Fibroblast of the aortic adventitia (primary cell): ENCODE data around the gene TRMU. TPM values are rescaled to one million over a fixed set of nuclear protein-coding genes. Genes with fewer than 3 reads are reported as not detected.

ENCODE experiments used
- DNase-seq: peaks from one replicate; pipeline ENCODE4 v3.0.0-alpha.2; 2010; ENCODE audit warnings: low read depth
- H3K4me3 ChIP-seq: 2 replicates; pipeline ENCODE4 v1.5.1; 2011; ENCODE audit warnings: low read depth, mild to moderate bottlenecking, control low read depth, low read length, moderate library complexity
- CTCF ChIP-seq: IDR thresholded peaks from 2 replicates; pipeline ENCODE4 v1.5.1; 2011; ENCODE audit warnings: mild to moderate bottlenecking, low read length, control low read depth, inconsistent platforms; ENCODE audit not compliant: insufficient read depth
- total RNA-seq: library from RNA; depleted of rRNA; stranded (reverse); fragments of >200 nt; gene quantifications from 2 replicates; pipeline ENCODE4 v1.2.3, GENCODE V29; 2012; ENCODE audit warnings: low replicate concordance

The TRMU gene
- total RNA-seq, 1 donor: 23.1 TPM

- no peak for TF ChIP-seq CTCF
- DNase-seq: no peak
These were observed 2.4 kb downstream of the TRMU start for GRCh38 chr22:46337870-46338269.

DNA sequence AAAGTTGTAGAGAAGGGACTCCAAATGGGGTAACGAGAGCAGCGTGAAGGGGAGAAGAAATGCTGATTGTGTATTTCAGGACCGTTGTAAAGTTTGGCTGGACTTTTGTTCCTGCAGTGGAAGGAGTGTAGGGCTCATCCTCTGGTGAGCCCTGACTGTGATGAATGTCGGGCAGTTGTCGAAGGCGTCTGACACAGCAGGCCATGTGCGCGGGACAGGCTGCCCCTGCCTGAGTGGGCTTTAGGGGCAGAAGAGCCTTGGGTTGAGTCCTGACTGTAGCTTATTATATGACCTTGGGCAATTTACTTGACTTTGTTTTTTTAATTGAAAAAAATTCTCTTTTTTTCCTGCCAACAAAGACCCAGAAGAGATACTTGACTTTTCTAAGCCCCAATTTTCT lies 3.1 kb downstream of the TRMU start:
- TF ChIP-seq CTCF: no peak
- H3K4me3 ChIP-seq: no peak overlapping the region
- DNase-seq: no peak

More at GRCh38 chr22:46337870-46338269, 2.4 kb downstream of the TRMU start:
- H3K4me3 ChIP-seq: no peak overlapping the region

DNA sequence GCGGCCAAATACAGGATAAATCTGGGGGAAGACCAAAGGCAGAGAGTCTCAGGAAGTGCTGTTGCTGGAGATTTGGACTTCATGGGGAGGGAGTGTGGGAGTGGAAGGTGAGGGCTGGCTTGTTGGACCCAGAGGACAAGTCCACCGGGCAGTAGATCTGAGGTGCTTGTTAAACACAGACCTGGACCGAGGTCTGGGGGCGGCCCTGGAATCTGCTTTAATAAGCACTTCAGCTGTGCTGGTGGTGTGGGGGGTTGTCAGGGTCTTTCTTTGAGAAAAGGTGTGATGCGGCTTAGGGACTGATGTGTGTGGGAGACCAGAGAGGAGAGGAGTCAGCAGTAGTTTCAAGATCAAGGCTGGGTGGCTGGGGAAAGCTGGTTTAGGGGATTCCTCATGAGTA lies 4.4 kb downstream of the TRMU start:
- H3K4me3 ChIP-seq: no peak overlapping the region
- no peak for TF ChIP-seq CTCF
- no peak for DNase-seq

- H3K4me3 ChIP-seq: no peak overlapping the region
- no peak for DNase-seq
- TF ChIP-seq CTCF: no peak
These were observed 5.2 kb downstream of the TRMU start for GRCh38 chr22:46340676-46341075.

DNA sequence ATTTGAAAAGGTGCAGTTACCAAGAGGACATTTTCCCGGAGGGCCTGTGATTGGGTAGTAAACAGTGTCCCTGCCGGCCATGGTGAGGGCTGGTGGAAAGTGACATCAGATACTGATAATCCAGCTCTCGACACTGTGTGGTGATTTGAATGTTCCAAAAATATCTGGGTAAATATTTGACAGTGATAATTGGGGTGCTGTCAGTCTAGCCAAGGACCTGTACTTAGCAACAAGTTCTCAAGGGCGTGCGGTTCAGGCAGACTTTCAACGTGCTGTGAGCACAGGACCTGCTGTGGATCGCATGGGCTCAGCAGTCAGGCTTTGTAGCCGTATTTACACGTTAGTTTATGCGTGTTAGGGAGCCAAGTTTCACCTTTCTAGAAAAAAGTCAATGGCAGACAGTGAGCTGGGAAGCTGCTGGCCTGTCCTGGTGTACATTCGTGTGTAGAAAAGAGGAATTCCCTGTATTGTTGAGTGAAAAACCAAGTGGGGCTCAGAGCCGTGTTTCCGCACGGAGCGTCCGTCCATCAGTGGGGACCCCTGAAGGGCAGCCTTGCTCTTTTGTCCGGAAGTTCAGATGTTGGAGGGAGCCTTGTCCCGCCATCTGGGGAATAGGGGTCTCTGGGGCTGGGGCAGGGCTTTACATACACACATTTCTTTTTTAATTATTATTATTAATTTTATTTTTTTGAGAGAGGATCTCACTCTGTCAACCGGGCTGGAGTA lies 11.3 kb downstream of the TRMU start:
- no peak overlapping the region for H3K4me3 ChIP-seq
- TF ChIP-seq CTCF: no peak
- DNase-seq: no peak

DNA sequence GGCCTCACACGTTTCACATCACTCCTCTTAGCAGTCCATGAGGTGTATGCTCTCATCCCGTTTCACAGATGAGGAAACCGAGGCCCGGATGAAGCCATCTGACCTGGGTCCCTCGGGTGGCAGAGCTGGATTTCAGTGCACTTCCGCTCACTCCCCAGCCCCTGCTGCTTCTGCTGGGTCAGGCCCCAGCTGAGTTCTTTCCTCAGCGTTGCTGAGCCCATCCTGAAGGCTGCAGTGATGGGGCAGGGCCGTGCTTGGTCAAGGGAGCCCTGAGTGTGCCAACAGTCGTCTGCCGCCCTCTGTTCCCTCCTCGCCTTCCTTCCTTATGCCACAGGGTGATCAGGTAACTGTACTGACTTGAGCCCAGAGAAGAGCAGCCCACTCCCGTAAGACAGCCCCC lies 12.1 kb downstream of the TRMU start:
- TF ChIP-seq CTCF: no peak

More for the DNA sequence above, 12.1 kb downstream of the TRMU start:
- DNase-seq: no peak
- H3K4me3 ChIP-seq: no peak overlapping the region
